22Rv1 (cell line): ENCODE data around the gene GOLGA3.
"Not testable (repeated sequence)": the region's sequence is repeated elsewhere in the genome, so short reads cannot be mapped to it uniquely, and the experiment has no call there.

Experiments used
- H3K27ac ChIP-seq: fragments of 450-650 bp; 2 replicates; pipeline ENCODE4 v1.5.1; 2017
- ZFX ChIP-seq: fragments of 450-650 bp; IDR thresholded peaks from 2 replicates; pipeline ENCODE4 v1.6.1; 2017; ENCODE audit warnings: antibody characterized with exemption, borderline replicate concordance
- TF ChIP-seq, protein P1 (sequence below): fragments of 450-650 bp; IDR thresholded peaks from 2 replicates; pipeline ENCODE4 v1.5.1; 2017; ENCODE audit warnings: mild to moderate bottlenecking

The GOLGA3 gene

DNA sequence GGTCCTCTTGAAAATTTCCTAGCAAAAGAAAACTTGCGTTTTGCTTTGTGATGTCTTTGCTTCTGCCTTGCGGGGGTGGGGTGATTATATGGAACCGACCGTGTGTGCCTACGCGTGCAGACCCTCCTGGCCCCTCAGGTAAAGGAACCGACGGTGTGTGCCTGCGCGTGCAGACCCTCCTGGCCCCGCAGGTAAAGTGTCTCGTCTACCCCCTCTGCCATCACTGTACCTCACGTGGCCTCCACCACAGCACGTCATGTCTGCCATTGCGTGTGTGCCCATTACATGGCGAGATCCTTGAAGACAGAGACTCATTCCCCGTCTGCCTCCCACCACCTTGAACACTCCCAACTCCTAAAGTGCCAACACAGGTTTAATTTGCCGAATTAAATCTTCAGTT lies 3.6 kb downstream of the GOLGA3 start:
- H3K27ac ChIP-seq = no peak overlapping the region
- no peak for TF ChIP-seq ZFX
- TF ChIP-seq, protein P1, sequence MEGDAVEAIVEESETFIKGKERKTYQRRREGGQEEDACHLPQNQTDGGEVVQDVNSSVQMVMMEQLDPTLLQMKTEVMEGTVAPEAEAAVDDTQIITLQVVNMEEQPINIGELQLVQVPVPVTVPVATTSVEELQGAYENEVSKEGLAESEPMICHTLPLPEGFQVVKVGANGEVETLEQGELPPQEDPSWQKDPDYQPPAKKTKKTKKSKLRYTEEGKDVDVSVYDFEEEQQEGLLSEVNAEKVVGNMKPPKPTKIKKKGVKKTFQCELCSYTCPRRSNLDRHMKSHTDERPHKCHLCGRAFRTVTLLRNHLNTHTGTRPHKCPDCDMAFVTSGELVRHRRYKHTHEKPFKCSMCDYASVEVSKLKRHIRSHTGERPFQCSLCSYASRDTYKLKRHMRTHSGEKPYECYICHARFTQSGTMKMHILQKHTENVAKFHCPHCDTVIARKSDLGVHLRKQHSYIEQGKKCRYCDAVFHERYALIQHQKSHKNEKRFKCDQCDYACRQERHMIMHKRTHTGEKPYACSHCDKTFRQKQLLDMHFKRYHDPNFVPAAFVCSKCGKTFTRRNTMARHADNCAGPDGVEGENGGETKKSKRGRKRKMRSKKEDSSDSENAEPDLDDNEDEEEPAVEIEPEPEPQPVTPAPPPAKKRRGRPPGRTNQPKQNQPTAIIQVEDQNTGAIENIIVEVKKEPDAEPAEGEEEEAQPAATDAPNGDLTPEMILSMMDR = no peak

DNA sequence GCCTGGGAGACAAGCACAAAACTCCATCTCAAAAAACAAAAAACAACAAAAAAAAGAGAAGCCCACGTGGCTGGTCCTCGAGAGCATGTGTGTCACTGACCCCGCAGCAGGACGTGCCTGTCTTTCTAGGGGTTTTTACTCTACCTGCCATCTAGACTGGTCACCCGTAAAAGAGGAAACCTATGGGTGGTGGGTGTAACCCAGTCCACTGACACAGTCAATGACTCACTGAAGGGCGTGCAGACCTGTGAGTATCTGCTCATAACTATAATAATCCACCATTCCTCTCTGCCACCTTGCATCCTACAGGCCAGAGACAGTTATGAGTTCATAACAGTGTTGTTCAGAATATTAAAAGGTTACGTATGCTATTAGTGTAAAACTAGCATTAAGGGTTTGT lies 4.6 kb downstream of the GOLGA3 start:
- no peak overlapping the region for H3K27ac ChIP-seq
- TF ChIP-seq, protein P1 = no peak
- TF ChIP-seq ZFX = no peak

DNA sequence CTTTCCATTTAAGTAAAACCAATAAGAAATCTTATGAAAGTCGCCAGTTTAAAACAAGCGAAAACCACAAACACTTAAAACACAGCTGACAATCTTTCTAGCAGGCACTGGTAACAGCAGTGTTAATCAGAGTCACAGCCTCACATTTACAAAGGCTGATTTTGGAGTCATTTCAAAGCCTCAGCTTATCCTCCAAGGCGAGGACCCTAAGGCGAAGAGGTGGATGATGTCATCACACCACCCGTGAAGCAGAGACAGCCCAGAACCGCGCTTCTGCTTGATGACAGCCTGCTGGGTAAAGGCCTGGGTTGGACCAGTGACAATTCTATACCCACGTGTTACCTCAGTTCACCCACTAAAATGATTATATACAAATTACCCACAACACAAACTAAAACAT lies 10.1 kb downstream of the GOLGA3 start:
- TF ChIP-seq ZFX = no peak
- TF ChIP-seq, protein P1 = no peak
- H3K27ac ChIP-seq = no peak overlapping the region

DNA sequence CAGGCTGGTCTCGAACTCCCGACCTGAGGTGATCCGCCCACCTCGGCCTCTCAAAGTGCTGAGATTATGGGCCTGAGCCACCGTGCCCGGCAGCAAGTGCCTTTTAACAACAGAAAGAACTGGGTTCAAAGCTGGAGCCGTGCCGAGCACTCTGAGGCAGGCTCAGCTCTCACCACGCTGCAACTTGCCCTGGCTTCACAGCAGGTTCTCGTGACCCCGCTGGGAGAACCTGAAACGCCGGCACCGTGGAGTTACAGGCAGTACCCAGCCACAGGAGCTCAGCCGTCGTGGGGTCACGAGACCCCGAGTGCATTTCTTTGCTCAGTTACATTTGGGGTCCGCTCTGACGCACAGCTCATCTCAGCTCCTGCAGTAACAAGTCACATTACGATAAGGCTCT lies 14.4 kb downstream of the GOLGA3 start:
- no peak overlapping the region for H3K27ac ChIP-seq
- TF ChIP-seq ZFX = no peak
- TF ChIP-seq, protein P1 = no peak

DNA sequence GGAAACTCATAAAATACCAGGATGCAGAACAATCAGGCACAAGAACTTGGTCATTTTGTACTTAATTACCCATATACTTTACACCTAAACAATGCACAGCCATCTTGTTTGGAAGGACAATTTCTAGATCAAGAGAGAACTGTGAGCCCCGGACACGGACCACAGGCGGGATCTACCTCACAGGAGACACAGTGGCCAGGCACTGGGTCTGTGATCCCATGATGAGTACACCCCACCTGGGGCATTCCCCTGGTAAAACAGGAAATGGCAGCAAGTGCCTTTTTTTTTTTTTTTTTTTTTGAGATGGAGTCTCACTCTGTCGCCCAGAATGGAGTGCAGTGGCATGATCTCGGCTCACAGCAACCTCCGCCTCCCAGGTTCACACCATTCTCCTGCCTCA lies 15.2 kb downstream of the GOLGA3 start:
- no peak for TF ChIP-seq ZFX
- TF ChIP-seq, protein P1 = no peak
- peak overlapping the region; percentile 2; the same call in 1 of the 2 replicates for H3K27ac ChIP-seq

DNA sequence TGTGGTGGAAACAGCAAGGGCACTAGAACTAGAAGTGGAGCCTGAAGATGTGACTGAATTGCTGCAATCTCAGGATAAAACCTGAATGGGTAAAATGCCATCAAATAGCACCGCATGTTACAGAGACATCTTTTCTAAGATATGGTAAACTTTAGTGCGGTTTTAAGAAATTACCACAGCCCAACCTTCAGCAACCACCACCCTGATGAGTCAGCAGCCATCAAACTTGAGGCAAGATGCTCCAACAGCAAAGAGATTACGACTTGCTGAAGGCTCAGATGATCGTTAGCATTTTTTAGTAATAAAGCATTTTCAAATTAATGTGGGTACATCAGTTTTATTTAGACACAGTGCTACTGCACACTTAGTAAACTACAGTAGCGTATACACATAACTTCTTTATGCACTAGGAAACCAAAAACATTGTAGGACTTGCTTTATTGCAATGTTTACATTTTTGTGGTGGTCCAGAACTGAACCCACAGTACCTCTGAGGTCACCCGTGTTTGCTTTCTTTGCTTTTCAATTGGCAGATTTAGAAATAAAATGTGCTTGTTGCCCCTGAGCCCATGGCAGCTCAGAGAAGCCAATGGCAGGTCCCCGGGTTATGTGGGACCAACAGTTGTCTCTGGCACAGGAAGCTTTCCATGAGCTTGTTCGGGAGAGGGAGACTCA lies 15.9 kb downstream of the GOLGA3 start:
- TF ChIP-seq ZFX = no peak
- TF ChIP-seq, protein P1 = no peak
- peak overlapping the region; percentile 2; the same call in 1 of the 2 replicates for H3K27ac ChIP-seq

DNA sequence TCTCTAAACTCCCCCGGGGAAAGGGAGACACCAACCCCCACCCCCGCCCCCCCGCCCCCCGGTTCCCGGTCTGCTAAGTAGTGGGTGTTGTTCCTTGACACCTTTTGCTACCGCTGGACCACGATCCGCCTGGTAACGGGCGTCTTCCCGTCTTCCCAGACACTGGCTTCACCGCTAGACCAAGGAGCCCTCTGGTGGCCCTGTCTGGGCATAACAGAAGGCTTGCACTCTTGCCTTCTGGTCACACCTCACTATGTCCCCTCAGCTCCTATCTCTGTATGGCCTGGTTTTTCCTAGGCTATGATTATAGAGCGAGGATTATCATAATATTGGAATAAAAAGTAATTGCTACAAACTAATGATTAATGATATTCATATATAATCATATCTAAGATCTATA lies 19.3 kb downstream of the GOLGA3 start:
- H3K27ac ChIP-seq = not testable (repeated sequence)
- TF ChIP-seq, protein P1 = peak; percentile 68
